Measurements from ENCODE around the gene GYG2.

DNA sequence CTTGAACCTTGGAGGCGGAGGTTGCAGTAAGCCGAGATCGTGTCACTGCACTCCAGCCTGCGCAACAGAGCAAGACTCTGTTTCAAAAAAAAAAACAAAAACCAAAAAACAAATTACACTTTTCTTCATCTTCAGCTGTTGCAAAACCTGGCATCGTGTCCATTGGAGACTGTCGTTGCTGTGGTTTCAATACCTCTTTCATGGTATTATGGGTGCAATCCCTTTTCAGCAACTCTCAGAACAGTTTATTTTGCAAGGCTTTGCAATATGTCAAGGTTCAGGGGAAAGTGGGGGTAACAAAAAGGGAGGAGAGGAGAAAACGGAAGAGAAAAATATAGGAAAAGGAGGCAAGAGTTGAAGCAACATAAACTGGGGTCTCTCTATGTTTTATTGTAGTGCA, 59.6 kb downstream of the GYG2 start:
- TF ChIP-seq CTCF (conservative IDR thresholded peaks at IDR 0.05; ENCODE audit: low read depth in 2 of 2) (no peak), ZNF114 (CRISPR knock-in tag; IDR thresholded peaks at IDR 0.05) (no peak), EZH2phosphoT487 (IDR thresholded peaks at IDR 0.05; ENCODE audit: unreplicated experiment) (no peak), ETS1 (IDR thresholded peaks at IDR 0.05) (no peak), POLR2AphosphoS5 (IDR thresholded peaks at IDR 0.05; ENCODE audit: low read depth) (no peak), CREB1 (CRISPR knock-in tag; IDR thresholded peaks at IDR 0.05; ENCODE audit: low read depth) (no peak), JUNB (IDR thresholded peaks at IDR 0.05; ENCODE audit: unreplicated experiment) (no peak), EZH2 (IDR thresholded peaks at IDR 0.05; ENCODE audit: low read depth, unreplicated experiment) (no peak), ZNF331 (CRISPR knock-in tag; IDR thresholded peaks at IDR 0.05; ENCODE audit: low read depth) (no peak)
